OCI-LY7 (cell line): ENCODE measurements around the gene PTPRB.

Experiments used
- CTCF ChIP-seq: fragments of 200-600 bp; sonication (generic); conservative IDR thresholded peaks from 2 replicates; pipeline ENCODE4 v1.5.1; 2014; ENCODE audit warnings: mild to moderate bottlenecking, antibody characterized with exemption, low read length, moderate library complexity, mixed read lengths
- EZH2phosphoT487 ChIP-seq: fragments of 200-600 bp; sonication (generic); IDR thresholded peaks from 2 replicates; pipeline ENCODE4 v1.6.1; 2018; ENCODE audit warnings: low read depth, borderline replicate concordance, mild to moderate bottlenecking, mixed run types, antibody characterized with exemption, low read length, moderate library complexity, mixed read lengths

DNA sequence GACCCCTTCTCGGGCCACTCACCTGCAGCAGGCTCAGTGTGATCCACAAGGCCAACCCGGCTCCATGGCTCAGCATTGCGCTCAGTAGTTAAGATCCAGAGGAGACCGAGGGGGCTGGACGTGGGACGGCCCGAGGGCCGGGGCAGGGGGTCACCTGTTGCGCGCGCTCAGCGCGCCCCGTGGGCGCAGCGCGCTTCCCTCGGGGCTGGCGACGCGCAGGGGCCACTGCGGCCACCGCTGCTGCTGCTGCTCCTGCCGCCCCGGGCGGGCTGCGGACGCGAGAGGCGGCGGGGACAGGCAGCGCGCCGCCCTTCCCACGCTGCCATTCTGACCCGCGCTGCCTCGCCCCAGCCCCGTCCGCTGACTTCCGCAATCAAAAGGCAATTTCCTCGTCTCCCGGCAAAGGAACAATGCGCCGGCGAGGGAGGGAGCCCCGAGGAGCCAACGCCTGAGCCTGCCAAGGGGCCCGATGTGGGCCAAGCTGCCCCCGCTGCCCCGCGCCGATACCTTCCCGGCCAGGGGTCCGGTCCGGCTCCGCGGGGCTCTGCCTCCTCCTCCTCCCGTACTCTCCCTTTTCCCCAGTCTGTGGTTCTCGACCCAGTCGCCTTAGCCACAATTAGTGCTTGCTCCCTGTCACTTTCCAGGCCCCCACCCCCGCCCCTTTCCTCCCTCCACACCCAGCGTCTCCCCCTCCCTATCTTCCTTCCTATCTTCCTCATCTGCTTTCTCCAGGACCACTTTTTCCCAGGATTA lies 27.3 kb downstream of the PTPRB start:
- no peak for TF ChIP-seq CTCF
- no peak for TF ChIP-seq EZH2phosphoT487
